Mesendoderm (in vitro differentiated cells): ENCODE data around the gene RAB6D.
A peak's percentile ranks its signal among the peaks of the same experiment; 100 is the strongest.
"Not testable (repeated sequence)": the region's sequence is repeated elsewhere in the genome, so short reads cannot be mapped to it uniquely, and the experiment has no call there.

ENCODE experiments used
- DNase-seq: peaks from one replicate; pipeline ENCODE4 v3.0.0; 2013
- H2AK5ac ChIP-seq: 2 replicates; pipeline ENCODE4 v1.6.1; 2013; ENCODE audit warnings: low read length, inconsistent platforms
- H2BK120ac ChIP-seq: 2 replicates; pipeline ENCODE4 v1.6.1; 2013; ENCODE audit warnings: low read depth, mild to moderate bottlenecking, low read length, moderate library complexity, mixed read lengths
- H2BK15ac ChIP-seq: replicated peaks from 2 replicates; pipeline ENCODE4 v1.6.1; 2013; ENCODE audit warnings: low read depth, mild to moderate bottlenecking, moderate library complexity
- H2BK5ac ChIP-seq: 2 replicates; pipeline ENCODE4 v1.6.1; 2013; ENCODE audit warnings: low read length, inconsistent platforms
- H3K18ac ChIP-seq: 2 replicates; pipeline ENCODE4 v1.6.1; 2013; ENCODE audit warnings: mild to moderate bottlenecking, low read length, mixed read lengths
- H3K23ac ChIP-seq: one replicate; pipeline ENCODE4 v1.6.1; 2013; ENCODE audit warnings: low read length
- H3K27ac ChIP-seq: 2 replicates; pipeline ENCODE4 v1.5.1; 2013; ENCODE audit warnings: low read depth, mild to moderate bottlenecking, inconsistent platforms, low read length, moderate library complexity
- H3K27me3 ChIP-seq: 2 replicates; pipeline ENCODE4 v1.6.1; 2013; ENCODE audit warnings: low read length, control low read depth, mild to moderate bottlenecking, inconsistent platforms; ENCODE audit not compliant: insufficient read depth, poor library complexity
- H3K36me3 ChIP-seq: 2 replicates; pipeline ENCODE4 v1.6.1; 2013; ENCODE audit warnings: low read length, inconsistent platforms; ENCODE audit not compliant: control insufficient read depth, insufficient read depth
- H3K4ac ChIP-seq: one replicate; pipeline ENCODE4 v1.6.1; 2013; ENCODE audit warnings: low read depth, mild to moderate bottlenecking, low read length, moderate library complexity
- H3K4me1 ChIP-seq: 2 replicates; pipeline ENCODE4 v1.6.1; 2013; ENCODE audit warnings: low read depth, low read length, inconsistent platforms; ENCODE audit not compliant: control insufficient read depth
- H3K4me2 ChIP-seq: 2 replicates; pipeline ENCODE4 v1.6.1; 2013; ENCODE audit warnings: low read length
- H3K4me3 ChIP-seq: 2 replicates; pipeline ENCODE4 v1.5.1; 2013; ENCODE audit warnings: mild to moderate bottlenecking, low read length
- H3K56ac ChIP-seq: one replicate; pipeline ENCODE4 v1.6.1; 2013; ENCODE audit warnings: low read length
- H3K79me1 ChIP-seq: 2 replicates; pipeline ENCODE4 v1.6.1; 2013; ENCODE audit warnings: low read length, inconsistent platforms
- H3K79me2 ChIP-seq: 2 replicates; pipeline ENCODE4 v1.6.1; 2013; ENCODE audit warnings: mild to moderate bottlenecking, low read length; ENCODE audit not compliant: control insufficient read depth, insufficient read depth
- H3K9ac ChIP-seq: 2 replicates; pipeline ENCODE4 v1.6.1; 2013; ENCODE audit warnings: low read length, inconsistent platforms
- H4K5ac ChIP-seq: one replicate; pipeline ENCODE4 v1.6.1; 2013; ENCODE audit warnings: low read length
- H4K8ac ChIP-seq: one replicate; pipeline ENCODE4 v1.6.1; 2013; ENCODE audit warnings: low read depth, mild to moderate bottlenecking, control low read depth, low read length, moderate library complexity
- WGBS: extraction: QIAGEN DNeasy Blood & Tissue Kit; methylation state at CpG from one replicate; pipeline ENCODE4 v1.1.7; 2013; ENCODE audit warnings: low lambda C conversion rate, missing lambda C conversion rate; ENCODE audit not compliant: insufficient coverage; ENCODE audit errors: extremely low coverage; 5-methylcytosine and 5-hydroxymethylcytosine counted together

Gene RAB6D

GRCh38 chr2:131365452-131365851 is 1.5 kb upstream of the RAB6D start:
- WGBS = no CpG with 5 or more reads among the region's 6 CpGs
- H3K27me3 ChIP-seq = no peaks in the 10 kb centered on the region
- H3K56ac ChIP-seq = no peak overlapping the region

GRCh38 chr2:131363213-131363612 is 755 bp downstream of the RAB6D start:
- H2AK5ac ChIP-seq, H3K79me2 ChIP-seq, H2BK5ac ChIP-seq, H4K8ac ChIP-seq, H3K36me3 ChIP-seq, H4K5ac ChIP-seq, H2BK15ac ChIP-seq, H3K56ac ChIP-seq, H3K27me3 ChIP-seq, H3K79me1 ChIP-seq, H3K4me2 ChIP-seq, H3K18ac ChIP-seq, H3K4me1 ChIP-seq, H3K23ac ChIP-seq, H3K27ac ChIP-seq, H3K4ac ChIP-seq, H3K9ac ChIP-seq, H2BK120ac ChIP-seq, H3K4me3 ChIP-seq: not testable (repeated sequence)
- DNase-seq = peak; percentile 6
- no CpG with 5 or more reads among the region's 12 CpGs for WGBS

More at GRCh38 chr2:131365452-131365851, 1.5 kb upstream of the RAB6D start:
- Histone ChIP-seq H3K4me1 (no peaks in the 10 kb centered on the region), H2AK5ac (no peak overlapping the region), H2BK5ac (no peak overlapping the region), H3K4ac (no peak overlapping the region), H2BK15ac (no peak overlapping the region), H3K9ac (no peak overlapping the region), H4K5ac (no peak overlapping the region), H2BK120ac (no peak overlapping the region), H3K79me2 (no peaks in the 10 kb centered on the region), H3K4me3 (no peak overlapping the region), H3K36me3 (no peaks in the 10 kb centered on the region), H3K79me1 (no peaks in the 10 kb centered on the region), H3K18ac (no peak overlapping the region), H3K4me2 (no peak overlapping the region), H3K27ac (no peak overlapping the region), H3K23ac (no peak overlapping the region), H4K8ac (no peak overlapping the region)
- no peak for DNase-seq

GRCh38 chr2:131361773-131362172 is 2.2 kb downstream of the RAB6D start:
- H3K4me2 ChIP-seq, H3K23ac ChIP-seq, H3K36me3 ChIP-seq, H2AK5ac ChIP-seq, H3K4me1 ChIP-seq, H3K18ac ChIP-seq, H3K27ac ChIP-seq, H3K4me3 ChIP-seq, H2BK5ac ChIP-seq, H2BK120ac ChIP-seq, H4K5ac ChIP-seq, H3K79me2 ChIP-seq, H3K56ac ChIP-seq, H3K4ac ChIP-seq, H3K27me3 ChIP-seq, H3K9ac ChIP-seq, H3K79me1 ChIP-seq, H4K8ac ChIP-seq, H2BK15ac ChIP-seq: not testable (repeated sequence)
- DNase-seq = peak; percentile 3
- no CpG with 5 or more reads among the region's 4 CpGs for WGBS

- WGBS = no CpG with 5 or more reads among the region's 46 CpGs
- not testable (repeated sequence) for H3K4me3 ChIP-seq
Measured at GRCh38 chr2:131353167-131353697, 10.7 kb downstream of the RAB6D start.

GRCh38 chr2:131349021-131349420 is 14.9 kb downstream of the RAB6D start:
- no peak overlapping the region for H3K56ac ChIP-seq
- no peak overlapping the region for H2BK5ac ChIP-seq
- no peak overlapping the region for H3K4me2 ChIP-seq
- no peak overlapping the region for H2BK120ac ChIP-seq
- H3K27me3 ChIP-seq = no peaks in the 10 kb centered on the region
- DNase-seq = no peak
- H3K36me3 ChIP-seq = no peaks in the 10 kb centered on the region
- H3K4me3 ChIP-seq = no peak overlapping the region
- H4K8ac ChIP-seq = no peak overlapping the region
- no peak overlapping the region for H3K18ac ChIP-seq
- H3K23ac ChIP-seq = no peak overlapping the region
- no peak overlapping the region for H2AK5ac ChIP-seq
- no peak overlapping the region for H2BK15ac ChIP-seq
- no peaks in the 10 kb centered on the region for H3K4me1 ChIP-seq
- H3K79me1 ChIP-seq = no peaks in the 10 kb centered on the region
- no peaks in the 10 kb centered on the region for H3K79me2 ChIP-seq
- H3K27ac ChIP-seq = no peak overlapping the region
- no CpG with 5 or more reads among the region's 4 CpGs for WGBS
- H4K5ac ChIP-seq = no peak overlapping the region
- no peak overlapping the region for H3K9ac ChIP-seq
- H3K4ac ChIP-seq = no peak overlapping the region

More at GRCh38 chr2:131353167-131353697, 10.7 kb downstream of the RAB6D start:
- not testable (repeated sequence) for H3K9ac ChIP-seq, H3K23ac ChIP-seq, H3K4me1 ChIP-seq, H3K18ac ChIP-seq, H2BK15ac ChIP-seq, H3K27me3 ChIP-seq, H3K27ac ChIP-seq, H2BK5ac ChIP-seq, H3K4me2 ChIP-seq, H3K79me1 ChIP-seq, H4K5ac ChIP-seq, H3K36me3 ChIP-seq, H2AK5ac ChIP-seq, H3K56ac ChIP-seq, H4K8ac ChIP-seq, H3K79me2 ChIP-seq, DNase-seq, H3K4ac ChIP-seq, H2BK120ac ChIP-seq

GRCh38 chr2:131347035-131347434 is 16.9 kb downstream of the RAB6D start:
- no CpG with 5 or more reads among the region's 7 CpGs for WGBS
- H2BK120ac ChIP-seq, H3K9ac ChIP-seq, H4K8ac ChIP-seq, H3K4me3 ChIP-seq, H3K36me3 ChIP-seq, H4K5ac ChIP-seq, H2BK5ac ChIP-seq, H3K18ac ChIP-seq, H3K4ac ChIP-seq, DNase-seq, H3K4me1 ChIP-seq, H3K27ac ChIP-seq, H2AK5ac ChIP-seq, H3K4me2 ChIP-seq, H3K23ac ChIP-seq, H3K79me2 ChIP-seq, H2BK15ac ChIP-seq, H3K79me1 ChIP-seq, H3K56ac ChIP-seq, H3K27me3 ChIP-seq: not testable (repeated sequence)
